ENCODE measurements around the gene CRYL1. TPM values are rescaled to one million over a fixed set of nuclear protein-coding genes. Genes with fewer than 3 reads are reported as not detected.

The CRYL1 gene
- total and polyA plus RNA-seq, 2 of the 4 experiments (the other 2 are of a cell fraction): 11.7 to 16.4 TPM

DNA sequence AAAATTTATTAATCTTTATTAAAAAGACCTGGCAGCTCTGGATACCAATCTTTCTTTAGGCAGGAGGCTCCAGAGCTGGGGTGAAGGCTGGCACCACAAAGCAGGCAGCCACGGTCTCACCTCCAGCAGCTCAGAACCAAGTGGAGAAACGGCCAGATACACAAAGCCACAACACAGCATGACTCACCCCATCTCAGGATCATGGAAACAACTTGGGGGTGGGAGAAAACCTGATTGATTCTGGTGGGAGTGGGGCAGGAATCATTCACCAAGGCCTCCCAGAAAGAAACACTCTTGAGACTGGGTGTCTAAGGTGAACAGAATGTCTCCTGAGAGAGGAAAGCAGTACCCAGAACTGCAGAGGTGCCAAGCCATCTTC is 64.2 kb downstream of the CRYL1 start:
- Histone ChIP-seq H4K20me1 (ENCODE audit: insufficient read depth, low read length) (no peaks in the 10 kb centered on the region), H3K56ac (ENCODE audit: extremely low read depth, insufficient read depth, low read length) (no peak overlapping the region), H3K4me1 (ENCODE audit: control insufficient read depth, insufficient read depth, low read length) (peaks cover 6% of the 10 kb centered on the region; the same call in 1 of the 2 replicates), H3K23ac (ENCODE audit: low read depth, low read length) (no peak overlapping the region; the same call in 1 of the 2 replicates), H4K91ac (ENCODE audit: insufficient read depth, low read depth, low read length) (no peak overlapping the region), H3K4me2 (ENCODE audit: low read depth, low read length) (no peak overlapping the region), H4K5ac (ENCODE audit: low read depth, low read length) (no peak overlapping the region), H2BK5ac (ENCODE audit: low read depth, low read length, poor library complexity, severe bottlenecking) (no peak overlapping the region), H2BK120ac (ENCODE audit: low read depth, low read length) (no peak overlapping the region), H2AK5ac (ENCODE audit: low read depth, low read length) (no peak overlapping the region), H2AFZ (replicated peaks; ENCODE audit: low read length, poor library complexity) (peak overlapping the region; percentile 54), H3K79me1 (ENCODE audit: low read depth in 1 of 2, low read length in 2 of 2) (no peaks in the 10 kb centered on the region), H3K18ac (ENCODE audit: low read depth, low read length) (no peak overlapping the region), H3K14ac (replicated peaks; ENCODE audit: low read depth, low read length) (peak overlapping the region; percentile 48; the same call in 1 of the 2 replicates), H3K27ac (ENCODE audit: insufficient read depth, low read length) (no peak overlapping the region), H4K8ac (ENCODE audit: low read depth in 2 of 2, low read length in 2 of 2) (no peak overlapping the region), H3K4me3 (ENCODE audit: insufficient read depth, low read depth, low read length) (no peak overlapping the region), H2AK9ac (replicated peaks; ENCODE audit: low read depth, low read length, poor library complexity) (no peak overlapping the region), H2BK15ac (ENCODE audit: low read depth, low read length) (no peak overlapping the region), H3K9me3 (ENCODE audit: control insufficient read depth, insufficient read depth, low read length) (no peaks in the 10 kb centered on the region), H2BK20ac (ENCODE audit: low read depth, low read length) (no peak overlapping the region), H3K9ac (ENCODE audit: low read depth, low read length) (no peak overlapping the region), H3K36me3 (ENCODE audit: control insufficient read depth, insufficient read depth, low read length) (no peaks in the 10 kb centered on the region), H3K4ac (ENCODE audit: low read depth, low read length) (no peak overlapping the region), H3K9me1 (ENCODE audit: insufficient read depth, low read length) (peaks cover 7% of the 10 kb centered on the region), H3K27me3 (ENCODE audit: control insufficient read depth, insufficient read depth, low read length) (no peaks in the 10 kb centered on the region)
- TF ChIP-seq, protein P1, sequence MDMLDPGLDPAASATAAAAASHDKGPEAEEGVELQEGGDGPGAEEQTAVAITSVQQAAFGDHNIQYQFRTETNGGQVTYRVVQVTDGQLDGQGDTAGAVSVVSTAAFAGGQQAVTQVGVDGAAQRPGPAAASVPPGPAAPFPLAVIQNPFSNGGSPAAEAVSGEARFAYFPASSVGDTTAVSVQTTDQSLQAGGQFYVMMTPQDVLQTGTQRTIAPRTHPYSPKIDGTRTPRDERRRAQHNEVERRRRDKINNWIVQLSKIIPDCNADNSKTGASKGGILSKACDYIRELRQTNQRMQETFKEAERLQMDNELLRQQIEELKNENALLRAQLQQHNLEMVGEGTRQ (IDR thresholded peaks at IDR 0.05; ENCODE audit: low read depth, low read length): no peak
- TF ChIP-seq, protein P2, sequence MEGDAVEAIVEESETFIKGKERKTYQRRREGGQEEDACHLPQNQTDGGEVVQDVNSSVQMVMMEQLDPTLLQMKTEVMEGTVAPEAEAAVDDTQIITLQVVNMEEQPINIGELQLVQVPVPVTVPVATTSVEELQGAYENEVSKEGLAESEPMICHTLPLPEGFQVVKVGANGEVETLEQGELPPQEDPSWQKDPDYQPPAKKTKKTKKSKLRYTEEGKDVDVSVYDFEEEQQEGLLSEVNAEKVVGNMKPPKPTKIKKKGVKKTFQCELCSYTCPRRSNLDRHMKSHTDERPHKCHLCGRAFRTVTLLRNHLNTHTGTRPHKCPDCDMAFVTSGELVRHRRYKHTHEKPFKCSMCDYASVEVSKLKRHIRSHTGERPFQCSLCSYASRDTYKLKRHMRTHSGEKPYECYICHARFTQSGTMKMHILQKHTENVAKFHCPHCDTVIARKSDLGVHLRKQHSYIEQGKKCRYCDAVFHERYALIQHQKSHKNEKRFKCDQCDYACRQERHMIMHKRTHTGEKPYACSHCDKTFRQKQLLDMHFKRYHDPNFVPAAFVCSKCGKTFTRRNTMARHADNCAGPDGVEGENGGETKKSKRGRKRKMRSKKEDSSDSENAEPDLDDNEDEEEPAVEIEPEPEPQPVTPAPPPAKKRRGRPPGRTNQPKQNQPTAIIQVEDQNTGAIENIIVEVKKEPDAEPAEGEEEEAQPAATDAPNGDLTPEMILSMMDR (conservative IDR thresholded peaks at IDR 0.05; ENCODE audit: low read depth, low read length): no peak
- TF ChIP-seq FOS (IDR thresholded peaks at IDR 0.05; ENCODE audit: low read depth, low read length) (peak; percentile 53), POLR2A (IDR thresholded peaks at IDR 0.05; ENCODE audit: low read depth, low read length) (no peak)
- dilution Hi-C loops (cut with HindIII; ENCODE audit: low sequenced_read_pairs, unreplicated experiment) (no loop called here), intact Hi-C loops (cut with micrococcal nuclease) (loop anchor here (10.0 kb wide), 1 partner anchor 107 kb away; no protein-coding TSS in a partner anchor), in situ Hi-C loops (cut with MboI; ENCODE audit: low sequenced_read_pairs) (no loop called here)
- ATAC-seq (ENCODE audit: low read depth) (peak; percentile 63; the same call in 1 of the 2 replicates), DNase-seq (peak; percentile 49)
- BruUV-seq (replicated peaks): no TSS peak
- ChIA-PET POLR2A (ENCODE audit: unreplicated experiment) (interaction anchor here (0.6 to 0.7 kb wide), 2 partner anchors 19 to 45 kb away, joined by 3 to 8 read pairs; no protein-coding TSS in a partner anchor), CTCF (no interaction called here)
- WGBS, 2 experiments (ENCODE audit: extremely low coverage in 2 of 2, insufficient read length in 1 of 2): no CpG with 5 or more reads among the region's 2 CpGs
